ENCODE measurements around the gene DCLK2.

Gene DCLK2

DNA sequence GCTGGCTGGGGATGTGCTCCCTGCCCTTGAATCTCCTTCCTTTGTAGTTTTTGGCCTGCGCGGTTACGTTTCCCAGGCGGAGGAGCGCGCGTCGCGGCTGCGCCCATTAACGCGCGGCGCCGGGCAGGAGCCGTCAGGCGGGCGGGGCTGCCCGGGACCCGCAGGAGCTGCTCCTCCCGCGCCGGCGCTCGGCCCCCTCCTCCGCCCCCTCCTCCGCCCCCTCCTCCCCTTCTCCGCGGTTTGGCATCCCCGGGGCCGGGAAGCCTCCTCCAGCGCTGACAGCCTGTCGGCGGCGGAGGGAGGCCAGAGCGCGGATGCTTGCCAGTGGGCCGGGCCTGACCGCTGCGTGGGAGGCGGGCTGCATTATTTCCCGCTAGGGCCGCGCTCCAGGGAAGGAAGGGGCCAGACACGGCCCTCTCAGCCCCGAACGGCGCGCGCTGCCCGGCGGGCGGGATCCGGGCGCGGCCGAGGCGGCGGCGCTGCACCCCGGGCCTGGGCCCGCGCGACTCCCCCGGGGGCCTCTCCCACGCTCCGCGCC lies at the start of gene DCLK2:
TSS of gene DCLK2 (plus strand) at position 405 of the 538 bp plus-strand sequence. CDS start 583 bp downstream, outside the sequence.
- DNase-seq (ENCODE audit: low spot score), result peak; percentile 56

DNA sequence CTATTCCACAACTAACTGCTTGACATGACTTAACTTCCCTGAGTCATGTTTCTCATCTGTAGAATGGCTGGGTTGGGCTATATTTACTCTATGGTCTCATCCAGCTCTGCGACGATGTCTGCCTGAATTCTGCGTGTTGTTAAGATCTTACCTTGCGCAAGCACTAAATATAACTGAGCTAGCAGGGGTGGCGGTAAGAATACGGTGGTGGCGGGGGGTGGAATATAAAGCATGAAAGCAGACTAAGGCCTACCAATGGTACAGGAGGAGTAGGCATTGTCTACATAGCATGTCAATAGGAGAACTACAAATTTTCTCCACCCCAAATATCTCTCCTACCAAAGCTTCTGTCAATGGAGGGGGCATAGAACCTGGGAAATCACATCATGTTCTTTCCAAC lies 45.7 kb upstream of the DCLK2 start:
- no peak for DNase-seq (ENCODE audit: low spot score)

DNA sequence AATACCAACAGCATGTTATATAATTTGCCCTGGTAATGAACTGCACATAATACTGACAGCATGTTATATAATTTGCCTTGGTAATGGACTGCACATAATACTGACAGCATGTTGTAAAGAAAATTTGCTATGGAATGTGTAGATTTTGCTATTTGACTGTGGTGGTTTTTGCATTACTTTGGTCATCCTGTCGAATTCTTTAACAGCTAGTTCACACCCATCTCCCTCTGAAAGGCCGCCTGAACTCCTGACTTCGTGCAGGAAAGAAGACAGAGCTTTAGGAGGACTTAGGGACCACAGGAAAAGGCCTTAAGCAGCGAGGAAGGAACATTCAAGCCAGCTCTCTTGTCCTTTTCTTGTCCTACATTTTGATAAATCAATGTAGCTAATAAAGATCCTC lies 45.2 kb upstream of the DCLK2 start:
- DNase-seq (ENCODE audit: low spot score), result no peak

DNA sequence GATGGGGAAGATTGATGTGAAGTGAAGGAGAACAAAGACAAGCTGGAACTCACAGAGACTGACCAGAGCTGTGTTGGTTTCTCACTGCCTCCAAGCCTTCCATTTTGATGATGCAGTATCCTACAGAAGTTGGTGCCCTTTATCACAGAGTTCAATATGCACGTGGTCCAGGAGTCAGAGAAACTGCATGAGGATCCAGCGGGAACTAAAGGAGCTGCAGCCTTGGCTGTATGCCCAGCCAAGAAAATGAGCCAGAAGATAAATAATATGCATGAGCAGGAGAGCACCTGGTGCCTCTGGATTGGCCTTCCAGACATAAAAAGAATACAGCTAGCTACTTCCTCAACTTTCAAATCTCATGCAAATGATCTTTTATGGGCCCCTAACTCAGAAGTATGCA lies 44.3 kb upstream of the DCLK2 start:
- peak; percentile 3 for DNase-seq (ENCODE audit: low spot score)

DNA sequence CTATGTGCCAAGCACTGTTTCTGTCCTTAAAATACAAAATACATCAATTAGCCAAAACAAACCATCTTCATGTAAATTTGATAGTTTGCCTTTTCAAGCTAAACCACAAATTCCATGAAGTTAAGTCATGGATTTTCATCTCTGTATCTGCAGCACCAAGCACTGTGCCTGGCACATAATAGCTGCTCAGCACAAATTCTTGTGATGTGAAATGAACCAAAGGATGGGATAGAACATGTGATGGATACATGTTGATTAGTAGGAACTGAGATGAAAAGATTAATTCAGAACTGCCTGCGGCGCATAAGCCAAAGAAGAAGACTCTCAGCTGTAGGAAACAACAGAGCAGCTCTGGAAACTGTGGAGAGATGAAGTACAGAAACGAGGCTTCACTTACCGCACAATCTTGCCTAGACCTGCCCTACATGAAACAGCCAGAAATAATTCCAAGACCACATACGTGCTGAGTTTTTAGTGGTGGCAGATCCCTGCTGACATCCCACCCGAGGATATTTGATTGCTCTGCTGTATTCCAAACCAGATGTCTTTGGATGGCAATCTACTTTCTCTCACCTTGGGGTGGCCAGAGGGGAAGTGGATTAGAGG lies 40.9 kb upstream of the DCLK2 start:
- DNase-seq (ENCODE audit: low spot score), result no peak

DNA sequence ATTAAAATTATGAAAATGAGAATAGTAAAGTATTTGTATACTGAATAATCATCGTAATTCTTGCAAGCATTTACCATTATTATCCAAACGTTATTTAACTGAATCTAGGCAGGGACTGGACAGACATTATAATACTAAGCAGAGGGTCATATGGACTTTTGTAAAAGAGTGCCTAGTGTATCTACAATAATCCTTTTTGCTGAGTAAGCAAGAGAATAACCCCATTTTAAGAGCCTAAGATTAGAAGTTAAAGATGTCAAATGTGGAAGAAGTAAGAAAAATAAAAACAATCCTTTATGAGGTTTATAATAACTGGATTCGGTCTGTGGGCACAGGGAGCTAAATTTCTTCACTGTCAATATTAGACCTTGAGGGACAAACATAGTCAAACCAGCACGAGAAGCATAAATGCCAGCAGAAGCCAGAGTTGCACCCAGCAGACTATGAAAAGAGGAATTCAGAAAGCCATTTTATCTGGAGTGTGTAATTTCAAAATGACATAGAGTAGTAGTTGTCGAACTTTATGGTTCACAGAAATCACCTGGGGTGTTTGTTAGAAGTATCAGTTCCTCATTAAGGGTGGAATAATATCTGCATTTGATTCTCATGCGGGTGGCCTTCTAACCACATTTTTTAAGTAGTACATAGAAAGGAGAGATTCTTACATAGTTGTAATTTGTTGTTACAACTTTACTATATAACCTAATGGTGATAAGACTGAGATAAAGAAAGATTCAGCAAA lies 39.7 kb upstream of the DCLK2 start:
- DNase-seq (ENCODE audit: low spot score), result no peak

DNA sequence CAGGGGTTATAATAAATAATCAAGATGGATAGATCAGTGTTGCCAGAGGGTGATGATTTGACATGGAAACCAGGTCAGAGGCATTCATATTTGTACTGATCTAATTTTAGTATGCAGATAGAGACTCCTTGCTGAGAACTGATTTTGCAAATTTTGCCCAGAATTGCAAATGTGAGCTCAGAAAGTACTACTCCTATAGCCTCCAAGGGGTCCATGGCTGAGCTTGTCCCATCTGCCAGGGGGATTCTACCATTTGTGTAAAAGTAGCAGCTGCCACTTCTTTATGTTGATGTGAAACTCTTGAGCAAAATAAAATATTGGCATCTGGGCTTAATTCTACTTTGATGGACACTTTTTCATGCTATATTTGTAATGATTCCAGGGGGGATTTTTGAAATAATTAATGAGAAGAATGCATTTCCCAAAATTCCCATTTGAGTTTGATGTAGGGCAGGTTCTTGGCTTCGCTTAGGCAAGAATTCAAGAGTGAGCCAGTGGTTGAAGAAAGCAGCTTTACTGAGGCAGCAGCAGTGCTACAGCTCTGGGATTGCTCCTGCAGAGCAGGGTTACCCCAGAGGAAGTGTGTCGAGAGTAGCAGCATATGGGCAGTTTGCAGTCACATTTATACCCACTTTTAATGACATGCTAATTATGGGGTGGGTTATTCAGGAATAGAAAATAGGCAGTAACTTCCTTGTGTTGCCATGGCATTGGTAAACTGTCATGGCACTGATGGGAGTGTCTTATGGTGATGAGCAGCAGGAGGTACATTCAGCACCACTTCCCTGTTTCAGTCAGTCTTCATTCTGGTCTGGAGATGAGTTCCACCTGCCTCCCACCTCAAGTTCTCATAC lies 38.7 kb upstream of the DCLK2 start:
- DNase-seq (ENCODE audit: low spot score), result no peak

DNA sequence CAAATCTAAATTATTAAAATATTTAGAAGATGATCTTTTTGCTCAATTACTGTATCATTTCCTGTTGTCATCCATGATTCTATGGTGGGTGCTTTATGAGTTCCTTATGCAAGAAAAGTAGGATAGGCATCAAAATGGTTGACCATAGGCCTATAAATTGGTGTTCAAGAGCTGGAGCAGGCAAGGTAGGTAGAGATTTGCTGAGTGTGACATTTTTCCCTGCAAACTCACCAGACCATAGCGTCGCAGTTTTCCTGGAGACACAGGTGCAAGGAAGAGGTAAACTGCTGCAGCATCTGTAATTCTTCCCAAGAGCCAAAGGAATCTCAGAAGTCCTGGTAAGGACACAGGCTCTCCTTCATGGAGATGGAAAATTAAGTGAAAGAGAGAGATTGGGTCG lies 33.7 kb upstream of the DCLK2 start:
- no peak for DNase-seq (ENCODE audit: low spot score)

DNA sequence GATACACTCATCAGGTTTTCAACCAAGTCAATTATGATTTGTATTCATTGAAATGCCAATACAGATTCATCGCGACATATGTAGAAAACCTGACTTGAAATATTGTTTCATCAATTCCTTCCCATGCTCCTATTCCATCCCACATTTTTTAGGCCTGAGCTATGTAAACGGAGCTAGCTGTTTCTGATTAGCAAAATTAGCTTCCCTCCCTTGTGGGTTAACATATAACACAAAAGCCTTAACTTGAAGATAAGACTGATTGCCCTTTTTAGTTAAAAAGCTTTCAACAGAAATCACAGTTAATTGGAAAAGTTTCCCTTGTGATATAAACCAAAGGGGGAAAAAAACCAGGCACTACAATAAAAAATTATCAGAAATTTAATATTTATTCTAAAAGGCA lies 32.8 kb upstream of the DCLK2 start:
- no peak for DNase-seq (ENCODE audit: low spot score)

DNA sequence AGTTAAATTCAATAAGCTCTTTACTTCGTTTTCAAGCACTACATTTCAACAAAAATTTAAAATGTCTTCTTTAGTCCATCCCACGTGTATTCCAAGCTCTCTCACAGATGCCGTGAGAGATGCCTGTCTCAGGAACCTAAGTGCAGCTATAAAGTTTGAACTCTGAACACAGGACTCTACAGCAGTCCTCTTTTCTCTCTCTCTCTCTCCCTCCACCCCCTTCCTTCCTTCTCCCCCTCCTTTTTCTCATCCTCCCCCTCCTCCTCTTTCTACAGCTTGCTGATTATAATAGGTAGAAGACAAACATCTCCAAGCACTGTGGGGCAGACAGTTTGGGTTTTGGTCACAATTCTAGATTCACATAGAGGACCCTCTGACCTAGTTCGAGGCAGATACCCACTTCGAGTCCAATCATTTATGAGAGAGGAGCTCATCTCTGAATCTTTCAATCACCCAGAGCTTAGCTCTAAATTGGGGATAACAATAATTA lies 31.5 kb upstream of the DCLK2 start:
- DNase-seq (ENCODE audit: low spot score), result no peak

DNA sequence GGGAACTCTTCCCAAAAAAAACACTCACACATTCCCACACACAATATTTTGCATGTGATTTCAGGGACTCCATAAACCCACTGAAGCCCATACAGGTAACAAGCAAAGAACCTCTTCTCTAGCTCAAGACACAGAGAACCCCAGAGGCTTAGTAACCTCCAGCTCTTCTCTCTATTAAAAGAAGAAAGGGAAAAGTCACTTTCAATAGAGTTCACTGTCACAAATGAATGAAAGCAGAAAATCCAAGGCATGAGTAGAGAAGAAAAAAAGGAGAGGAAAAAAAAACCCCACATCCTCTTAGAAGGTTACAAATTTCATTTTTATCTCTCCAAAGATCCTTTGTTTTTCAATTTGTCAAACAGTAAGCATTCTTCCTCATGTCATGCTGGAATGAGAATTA lies 30.7 kb upstream of the DCLK2 start:
- no peak for DNase-seq (ENCODE audit: low spot score)

DNA sequence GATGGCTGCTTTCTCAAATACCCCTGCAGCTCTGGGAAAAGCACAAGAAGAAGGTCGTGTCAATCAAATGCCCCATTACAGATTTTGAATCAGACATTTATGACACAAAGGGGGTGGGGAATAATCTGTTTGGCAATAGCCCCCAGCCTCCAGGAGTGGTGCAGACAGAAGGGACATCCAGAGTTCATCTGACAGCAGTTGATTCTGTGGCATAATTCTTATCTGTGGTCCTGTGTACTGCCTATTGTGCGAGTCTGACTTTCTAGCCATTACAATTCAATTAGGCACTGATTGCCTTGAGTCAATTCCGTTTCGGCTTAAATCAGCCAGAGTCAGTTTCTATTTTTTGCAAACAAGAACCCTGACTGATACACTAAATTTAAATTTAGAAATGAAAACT lies 28.6 kb upstream of the DCLK2 start:
- DNase-seq (ENCODE audit: low spot score), result no peak

DNA sequence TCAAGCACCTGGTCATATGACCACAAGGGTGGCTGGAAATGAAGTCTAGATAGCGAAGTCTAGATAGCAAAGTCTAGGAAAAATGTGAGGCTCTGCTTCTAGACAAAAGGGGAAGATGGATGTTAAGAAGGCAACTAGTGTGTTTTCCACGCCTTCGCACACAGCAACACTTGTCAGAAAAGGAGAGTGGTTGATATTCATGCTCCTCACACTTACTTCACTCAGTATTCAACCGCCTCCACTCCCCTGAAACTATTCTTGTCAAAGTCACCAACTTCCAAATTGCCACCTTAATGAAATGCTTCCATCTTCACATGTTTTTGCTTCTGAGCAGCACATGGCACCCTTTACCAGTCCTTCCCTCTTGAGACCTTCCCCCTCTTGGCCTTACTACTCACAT lies 27.7 kb upstream of the DCLK2 start:
- DNase-seq (ENCODE audit: low spot score), result no peak

DNA sequence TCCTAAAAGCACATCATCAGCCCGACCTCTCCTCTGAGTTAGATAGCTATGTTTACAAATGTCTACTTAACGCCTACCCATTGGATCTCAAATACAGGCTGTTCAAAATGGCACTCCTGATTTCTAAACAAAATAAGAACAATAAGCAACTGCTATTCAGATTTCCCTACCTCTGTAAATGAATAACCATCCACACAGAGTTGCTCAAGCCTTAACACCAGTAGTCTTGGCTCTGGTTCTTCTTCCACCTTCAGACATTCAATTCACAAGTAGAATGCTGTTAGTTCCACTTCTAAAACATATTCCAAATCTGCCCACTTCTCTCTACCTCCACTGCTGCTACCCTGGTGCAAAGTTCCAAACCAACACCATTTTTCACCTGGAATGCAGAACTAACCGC lies 27.1 kb upstream of the DCLK2 start:
- DNase-seq (ENCODE audit: low spot score), result no peak

DNA sequence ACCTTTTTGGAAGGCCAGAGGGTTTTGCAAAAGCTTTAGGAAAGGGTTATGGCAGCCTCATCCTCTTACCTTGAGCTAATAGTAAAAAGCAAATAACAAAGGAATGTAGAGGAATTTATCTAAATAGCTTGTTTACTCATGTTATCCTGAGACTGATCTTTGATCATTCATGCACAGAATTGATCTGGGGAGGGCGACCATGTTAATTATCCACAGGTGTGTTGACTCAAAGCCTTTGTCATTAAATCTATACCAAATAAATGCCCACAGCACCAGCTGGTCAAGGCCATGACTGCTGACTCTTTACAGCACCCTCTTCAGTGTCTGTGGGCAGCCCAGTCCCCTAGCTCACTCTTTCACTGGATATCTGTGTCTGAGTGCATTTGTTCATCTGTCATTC lies 22.8 kb upstream of the DCLK2 start:
- DNase-seq (ENCODE audit: low spot score), result no peak

DNA sequence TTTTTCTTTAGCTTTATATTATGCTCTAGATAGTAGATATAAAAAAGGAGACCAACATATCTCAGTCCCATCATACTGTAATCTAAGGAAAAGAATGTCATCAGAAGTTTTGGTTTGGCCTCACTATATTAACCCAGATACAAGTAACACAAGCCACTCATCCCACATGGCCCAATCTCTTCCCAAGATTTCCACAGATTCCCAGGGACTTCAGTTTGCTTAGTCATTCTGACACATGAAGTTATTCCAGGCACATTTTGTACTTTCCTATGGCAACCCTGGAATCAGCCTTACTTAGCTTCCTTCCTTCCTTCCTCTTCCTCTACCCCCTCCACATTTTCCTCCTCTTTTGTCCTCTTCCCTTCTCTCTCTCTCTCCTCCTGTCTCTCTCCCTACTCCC lies 21.7 kb upstream of the DCLK2 start:
- DNase-seq (ENCODE audit: low spot score), result no peak

DNA sequence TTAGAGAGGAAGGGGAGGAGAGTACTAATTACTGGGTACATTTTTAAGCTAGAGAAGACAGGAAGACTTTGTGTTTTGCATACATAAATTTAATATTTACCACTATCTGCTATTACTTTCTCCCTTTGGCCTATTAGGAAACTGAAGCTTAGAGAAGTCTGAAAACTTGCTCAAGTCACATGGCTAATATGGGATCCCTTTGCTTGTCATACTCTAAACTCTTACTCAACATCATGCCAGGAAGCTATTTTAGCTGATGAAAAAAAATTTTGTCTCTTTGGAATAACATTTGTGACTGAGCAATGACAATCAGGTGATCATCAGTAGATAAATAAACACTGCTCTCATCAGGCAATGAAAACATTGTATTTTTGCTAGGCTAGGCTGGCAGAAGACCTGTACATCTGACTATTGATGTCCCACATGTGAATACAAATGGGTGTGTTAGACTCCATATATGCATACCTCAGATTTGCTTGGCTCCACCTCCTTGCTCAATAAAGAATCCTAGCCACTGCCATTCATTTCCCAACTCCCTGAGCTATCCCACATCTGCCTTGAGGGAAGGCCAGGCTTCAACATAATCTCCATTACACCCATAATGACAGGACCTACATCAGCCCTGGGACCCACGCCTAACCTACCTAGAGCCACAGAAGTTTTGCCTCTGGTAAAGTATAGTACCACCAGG lies 17.0 kb upstream of the DCLK2 start:
- no peak for DNase-seq (ENCODE audit: low spot score)

DNA sequence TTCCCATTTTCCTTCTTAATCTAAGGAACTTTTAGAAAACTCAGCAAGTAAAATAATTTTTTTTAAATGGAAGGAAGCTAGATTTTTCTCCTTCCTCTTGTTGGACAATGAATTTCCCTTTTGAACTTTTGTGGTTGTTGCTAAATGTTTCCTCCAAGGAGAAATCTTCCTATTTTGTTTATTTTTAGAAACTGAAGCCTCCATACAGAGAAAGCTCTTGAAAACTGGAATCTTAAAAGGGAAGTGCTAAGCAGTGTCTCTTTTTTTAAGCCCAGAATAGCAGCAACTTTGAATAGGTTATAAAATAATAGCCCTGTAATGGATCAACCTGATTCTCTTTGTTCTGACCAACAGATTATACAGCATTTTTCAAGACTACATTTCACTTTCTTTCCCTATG lies 15.1 kb upstream of the DCLK2 start:
- peak; percentile 43 for DNase-seq (ENCODE audit: low spot score)

DNA sequence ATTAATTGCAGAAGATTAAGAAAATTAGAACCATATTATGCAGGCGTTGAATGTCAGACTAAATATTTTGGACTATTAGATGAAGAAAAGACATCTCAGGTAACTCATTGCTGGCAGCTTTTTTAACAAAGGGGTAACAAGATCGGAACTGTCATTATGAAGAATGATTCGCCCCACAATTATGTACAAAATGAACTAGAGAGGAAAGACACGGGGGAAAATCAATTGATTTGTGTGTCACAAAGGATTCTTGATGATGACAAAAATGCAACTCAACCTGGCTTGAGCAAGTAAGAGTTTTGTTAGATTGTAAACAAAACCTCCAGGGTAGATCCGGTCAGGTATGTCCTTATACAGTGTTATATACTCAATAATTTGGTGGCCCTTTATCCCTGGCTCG lies 12.5 kb upstream of the DCLK2 start:
- no peak for DNase-seq (ENCODE audit: low spot score)

DNA sequence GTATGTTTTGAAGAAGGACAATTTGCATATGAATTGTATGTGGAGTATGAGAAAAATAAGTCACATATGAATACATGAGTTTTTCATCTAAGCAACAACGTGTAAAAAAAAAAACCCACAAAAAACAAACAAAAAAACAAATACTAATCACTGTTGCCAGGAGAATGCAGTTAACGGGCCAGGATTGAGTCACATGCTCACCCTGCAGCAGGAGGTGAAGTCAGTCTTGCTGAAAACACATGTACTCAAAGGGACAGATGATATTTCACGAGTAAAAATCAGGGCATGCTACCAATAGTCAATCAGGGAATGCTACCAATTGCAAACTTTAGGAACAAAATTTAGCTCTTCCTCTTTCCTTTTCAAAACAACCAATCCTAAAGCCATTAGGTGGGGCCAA lies 10.4 kb upstream of the DCLK2 start:
- no peak for DNase-seq (ENCODE audit: low spot score)

DNA sequence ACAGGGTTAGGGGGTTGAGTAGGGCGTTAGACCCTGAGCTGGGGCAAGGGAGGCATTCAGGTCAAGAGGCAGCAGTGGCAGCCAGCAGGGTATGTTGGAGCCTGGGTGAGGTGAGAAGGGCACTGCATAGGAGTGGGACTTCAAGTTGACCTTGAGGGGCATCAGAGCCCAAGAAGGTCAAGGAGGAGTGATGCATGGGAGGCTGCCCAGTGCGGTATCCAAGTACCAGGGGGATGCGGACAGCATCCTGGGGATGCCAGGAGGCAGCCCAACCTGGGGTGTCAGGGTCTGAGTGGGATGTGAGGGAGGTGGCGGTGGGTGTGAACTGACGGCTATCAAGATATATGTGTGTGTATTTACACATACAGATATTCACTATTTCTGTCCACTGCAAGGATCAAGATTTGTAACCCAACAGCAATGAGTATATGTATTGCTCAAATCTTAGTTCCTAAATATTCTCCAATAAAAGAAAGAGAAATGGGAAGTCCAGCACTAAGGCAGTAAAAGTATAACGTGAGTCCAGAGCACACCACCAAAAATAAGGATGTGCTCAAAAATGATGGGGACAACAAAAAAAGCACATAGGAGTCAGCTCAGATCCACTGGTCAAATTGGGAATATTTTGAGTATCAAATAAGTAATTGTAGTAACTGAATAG lies 9.8 kb upstream of the DCLK2 start:
- DNase-seq (ENCODE audit: low spot score), result no peak

DNA sequence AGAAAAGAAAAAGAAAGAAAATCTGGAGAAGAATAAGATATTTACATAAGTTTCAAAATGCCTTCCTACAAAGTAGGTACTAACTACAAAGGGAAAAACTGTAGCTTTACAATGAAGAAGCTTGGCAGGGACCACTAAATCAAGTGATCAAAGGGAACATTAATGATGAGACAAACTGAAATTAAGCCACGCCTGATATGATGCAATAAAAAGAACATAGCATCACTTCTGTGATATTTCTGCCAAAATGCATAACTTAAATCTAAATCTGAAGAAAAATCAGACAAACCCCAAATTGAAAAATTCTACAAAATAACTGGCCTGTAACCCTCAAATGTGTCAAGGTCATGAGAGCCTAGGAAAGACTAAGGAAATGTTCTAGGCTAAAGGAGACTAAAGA lies 8.9 kb upstream of the DCLK2 start:
- no peak for DNase-seq (ENCODE audit: low spot score)

All from pons (tissue), 1 donor.